DND-41 (cell line): Measurements from ENCODE around the gene HSD3B1.
"Not testable (repeated sequence)": the region's sequence is repeated elsewhere in the genome, so short reads cannot be mapped to it uniquely, and the experiment has no call there.

Source experiments
- ATAC-seq: fragments of 200-7000 bp; cut with Tn5 transposase; 3 replicates; pipeline ENCODE4 v1.9.1; 2021; ENCODE audit warnings: low read depth; ENCODE audit not compliant: insufficient read depth
- DNase-seq: peaks from one replicate; pipeline ENCODE4 v3.0.0-alpha.2; 2020
- H2AFZ ChIP-seq: 2 replicates; pipeline ENCODE4 v1.6.0; 2012; ENCODE audit warnings: low read depth, low read length
- H3K27ac ChIP-seq: 2 replicates; pipeline ENCODE4 v1.5.1; 2012; ENCODE audit warnings: low read length, inconsistent platforms
- H3K27me3 ChIP-seq: fragments of 200-600 bp; sonication (generic); 2 replicates; pipeline ENCODE4 v1.6.0; 2012; ENCODE audit warnings: low read length, mild to moderate bottlenecking, inconsistent platforms; ENCODE audit not compliant: insufficient read depth, poor library complexity
- H3K36me3 ChIP-seq: 2 replicates; pipeline ENCODE4 v1.5.1; 2012; ENCODE audit warnings: low read length, inconsistent platforms; ENCODE audit not compliant: insufficient read depth
- H3K4me1 ChIP-seq: 2 replicates; pipeline ENCODE4 v1.5.1; 2012; ENCODE audit warnings: mild to moderate bottlenecking, low read length; ENCODE audit not compliant: insufficient read depth
- H3K4me2 ChIP-seq: 2 replicates; pipeline ENCODE4 v1.6.0; 2012; ENCODE audit warnings: mild to moderate bottlenecking, moderate library complexity, low read length, inconsistent platforms; ENCODE audit not compliant: insufficient read depth
- H3K4me3 ChIP-seq, 2 experiments: fragments of 200-600 bp in 1 of 2; shearing (Covaris generic) in 1 of 2; 2 replicates each; pipeline ENCODE4 v1.5.1; 2012 to 2016; ENCODE audit warnings: inconsistent platforms in 2 of 2, low read length in 2 of 2, mild to moderate bottlenecking in 2 of 2, low read depth in 1 of 2, moderate library complexity in 1 of 2
- H3K79me2 ChIP-seq: 2 replicates; pipeline ENCODE4 v1.6.0; 2012; ENCODE audit warnings: low read length, inconsistent platforms; ENCODE audit not compliant: insufficient read depth
- H3K9ac ChIP-seq: 2 replicates; pipeline ENCODE4 v1.6.0; 2012; ENCODE audit warnings: low read depth, mild to moderate bottlenecking, inconsistent platforms, low read length, moderate library complexity
- H3K9me3 ChIP-seq: 2 replicates; pipeline ENCODE4 v1.5.1; 2012; ENCODE audit warnings: low read length, moderate library complexity, mild to moderate bottlenecking, inconsistent platforms; ENCODE audit not compliant: insufficient read depth, severe bottlenecking
- H4K20me1 ChIP-seq: 2 replicates; pipeline ENCODE4 v1.6.0; 2012; ENCODE audit warnings: low read length; ENCODE audit not compliant: insufficient read depth
- EZH2 ChIP-seq: IDR thresholded peaks from 3 replicates; pipeline ENCODE4 v1.6.1; 2012; ENCODE audit warnings: borderline replicate concordance, low read depth, mild to moderate bottlenecking, moderate library complexity, low read length, inconsistent platforms; ENCODE audit not compliant: severe bottlenecking
- TF ChIP-seq, protein P1 (sequence below): IDR thresholded peaks from 2 replicates; pipeline ENCODE4 v1.5.1; 2012; ENCODE audit warnings: borderline replicate concordance, low read length, moderate library complexity, mild to moderate bottlenecking; ENCODE audit not compliant: poor library complexity, severe bottlenecking; ENCODE audit errors: extremely low read depth

Gene HSD3B1

GRCh38 chr1:119516680-119517079 is 9.7 kb downstream of the HSD3B1 start:
- H3K79me2 ChIP-seq = no peaks in the 10 kb centered on the region
- TF ChIP-seq, protein P1, sequence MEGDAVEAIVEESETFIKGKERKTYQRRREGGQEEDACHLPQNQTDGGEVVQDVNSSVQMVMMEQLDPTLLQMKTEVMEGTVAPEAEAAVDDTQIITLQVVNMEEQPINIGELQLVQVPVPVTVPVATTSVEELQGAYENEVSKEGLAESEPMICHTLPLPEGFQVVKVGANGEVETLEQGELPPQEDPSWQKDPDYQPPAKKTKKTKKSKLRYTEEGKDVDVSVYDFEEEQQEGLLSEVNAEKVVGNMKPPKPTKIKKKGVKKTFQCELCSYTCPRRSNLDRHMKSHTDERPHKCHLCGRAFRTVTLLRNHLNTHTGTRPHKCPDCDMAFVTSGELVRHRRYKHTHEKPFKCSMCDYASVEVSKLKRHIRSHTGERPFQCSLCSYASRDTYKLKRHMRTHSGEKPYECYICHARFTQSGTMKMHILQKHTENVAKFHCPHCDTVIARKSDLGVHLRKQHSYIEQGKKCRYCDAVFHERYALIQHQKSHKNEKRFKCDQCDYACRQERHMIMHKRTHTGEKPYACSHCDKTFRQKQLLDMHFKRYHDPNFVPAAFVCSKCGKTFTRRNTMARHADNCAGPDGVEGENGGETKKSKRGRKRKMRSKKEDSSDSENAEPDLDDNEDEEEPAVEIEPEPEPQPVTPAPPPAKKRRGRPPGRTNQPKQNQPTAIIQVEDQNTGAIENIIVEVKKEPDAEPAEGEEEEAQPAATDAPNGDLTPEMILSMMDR = no peak
- TF ChIP-seq EZH2 = no peak
- no peak overlapping the region for H3K27ac ChIP-seq
- H4K20me1 ChIP-seq = no peaks in the 10 kb centered on the region
- no peak overlapping the region for H3K4me2 ChIP-seq
- H2AFZ ChIP-seq = no peak overlapping the region
- no peak for DNase-seq
- H3K36me3 ChIP-seq = no peaks in the 10 kb centered on the region
- H3K9ac ChIP-seq = no peak overlapping the region
- no peaks in the 10 kb centered on the region for H3K27me3 ChIP-seq
- no peak for ATAC-seq
- H3K4me1 ChIP-seq = no peaks in the 10 kb centered on the region
- H3K4me3 ChIP-seq = no peak overlapping the region
- no peaks in the 10 kb centered on the region for H3K9me3 ChIP-seq

DNA sequence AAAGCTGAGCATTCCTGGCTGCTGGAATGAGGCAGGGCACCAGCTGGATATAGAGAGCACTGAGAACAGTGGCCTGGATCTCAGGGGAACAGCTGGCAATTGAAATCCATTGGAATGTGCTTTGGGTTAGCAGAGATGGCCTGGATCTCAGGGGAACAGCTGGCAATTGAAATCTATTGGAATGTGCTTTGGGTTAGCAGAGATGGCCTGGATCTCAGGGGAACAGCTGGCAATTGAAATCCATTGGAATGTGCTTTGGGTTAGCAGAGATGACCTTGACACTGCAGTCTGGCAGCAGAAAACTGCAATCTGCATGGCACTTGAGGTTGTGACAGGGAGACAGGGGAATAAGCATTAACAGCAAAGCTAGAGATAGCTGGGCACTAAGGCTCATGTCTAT is 10.7 kb downstream of the HSD3B1 start:
- not testable (repeated sequence) for ATAC-seq, H3K4me1 ChIP-seq

GRCh38 chr1:119531606-119532323 is 24.8 kb downstream of the HSD3B1 start:
- Histone ChIP-seq H3K4me1 (no peaks in the 10 kb centered on the region), H3K4me2 (no peak overlapping the region), H3K79me2 (no peaks in the 10 kb centered on the region), H3K9me3 (no peaks in the 10 kb centered on the region), H4K20me1 (no peaks in the 10 kb centered on the region), H3K4me3 (no peak overlapping the region), H2AFZ (no peak overlapping the region), H3K36me3 (no peaks in the 10 kb centered on the region), H3K27ac (no peak overlapping the region), H3K27me3 (no peaks in the 10 kb centered on the region), H3K9ac (no peak overlapping the region)
- TF ChIP-seq, protein P1 = no peak
- TF ChIP-seq EZH2 = no peak
- ATAC-seq (no peak), DNase-seq (no peak)

More for the DNA sequence above, 10.7 kb downstream of the HSD3B1 start:
- not testable (repeated sequence) for H3K27me3 ChIP-seq, H2AFZ ChIP-seq, H4K20me1 ChIP-seq, DNase-seq, H3K9me3 ChIP-seq, H3K27ac ChIP-seq, H3K9ac ChIP-seq, H3K79me2 ChIP-seq, H3K4me3 ChIP-seq, H3K4me2 ChIP-seq, H3K36me3 ChIP-seq

DNA sequence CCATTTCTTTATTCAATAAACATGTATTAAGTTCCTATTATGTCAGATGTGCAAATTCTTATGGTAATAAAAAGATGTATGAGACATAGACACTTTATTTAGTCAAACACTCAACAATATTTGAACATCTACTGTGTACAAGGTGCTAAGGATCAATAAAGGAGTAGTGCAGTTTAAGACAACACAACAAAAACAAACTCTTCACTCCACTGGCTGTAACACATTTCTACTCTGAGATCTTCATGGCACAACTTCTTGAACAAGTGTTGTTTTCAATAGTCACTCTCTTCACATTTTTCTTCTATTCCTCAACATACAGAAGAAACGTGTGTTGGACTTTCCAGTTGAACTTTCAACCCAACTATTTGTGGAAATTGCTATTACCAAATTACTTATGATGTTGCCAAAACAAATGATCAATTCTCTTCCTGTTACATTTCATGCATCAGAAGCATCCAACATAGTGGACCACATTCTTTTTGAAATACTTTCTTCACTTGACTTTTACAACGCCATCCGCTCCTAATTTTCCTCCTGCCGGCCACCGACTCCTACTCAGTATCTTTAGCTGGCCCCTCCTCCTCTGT is 25.4 kb downstream of the HSD3B1 start:
- H3K27ac ChIP-seq = no peak overlapping the region
- H3K9ac ChIP-seq = no peak overlapping the region
- no peak overlapping the region for H3K4me2 ChIP-seq
- no peak overlapping the region for H2AFZ ChIP-seq
- no peaks in the 10 kb centered on the region for H3K27me3 ChIP-seq
- ATAC-seq (no peak), DNase-seq (no peak)
- no peaks in the 10 kb centered on the region for H3K79me2 ChIP-seq
- H3K4me1 ChIP-seq = no peaks in the 10 kb centered on the region
- H3K36me3 ChIP-seq = no peaks in the 10 kb centered on the region
- TF ChIP-seq, protein P1 = no peak
- TF ChIP-seq EZH2 = no peak
- no peaks in the 10 kb centered on the region for H4K20me1 ChIP-seq
- no peak overlapping the region for H3K4me3 ChIP-seq
- no peaks in the 10 kb centered on the region for H3K9me3 ChIP-seq
